HCT116 (cell line): Measurements from ENCODE around the gene VARS1. TPM values are rescaled to one million over a fixed set of nuclear protein-coding genes. Genes with fewer than 3 reads are reported as not detected.

ENCODE experiments used
- total RNA-seq: library from RNA; stranded (reverse); gene quantifications from one replicate; pipeline ENCODE4 v1.2.1, GENCODE V29; 2021; ENCODE audit not compliant: unreplicated experiment

Gene VARS1
- total RNA-seq, 1 experiment from 2014 or later: 254 TPM

Other genes with a start within 250 kb of the VARS1 start
- gene ATP6V1G2, start 249.1 kb downstream of the VARS1 start, total RNA-seq: 1.8 TPM
- 26.6 TPM for gene NFKBIL1, start 248.1 kb downstream of the VARS1 start, total RNA-seq
- gene LTA, start 223.5 kb downstream of the VARS1 start, total RNA-seq: 1.1 TPM
- gene TNF, start 220.2 kb downstream of the VARS1 start, total RNA-seq: 0.59 TPM
- gene LTB, start 213.3 kb downstream of the VARS1 start, total RNA-seq: 0.64 TPM
- 0.69 TPM for gene LST1, start 209.5 kb downstream of the VARS1 start, total RNA-seq
- not detected for gene NCR3, start 202.7 kb downstream of the VARS1 start, total RNA-seq
- gene AIF1, start 180.5 kb downstream of the VARS1 start, total RNA-seq: not detected
- 250 TPM for gene PRRC2A, start 175.0 kb downstream of the VARS1 start, total RNA-seq
- 368 TPM for gene BAG6, start 143.1 kb downstream of the VARS1 start, total RNA-seq
- 2.2 TPM for gene APOM, start 139.9 kb downstream of the VARS1 start, total RNA-seq
- gene C6orf47, start 135.0 kb downstream of the VARS1 start, total RNA-seq: 13.4 TPM
- gene GPANK1, start 130.8 kb downstream of the VARS1 start, total RNA-seq: 14.8 TPM
- gene CSNK2B, start 129.7 kb downstream of the VARS1 start, total RNA-seq: 210 TPM
- 15.4 TPM for gene LY6G5B, start 125.8 kb downstream of the VARS1 start, total RNA-seq
- 1.7 TPM for gene LY6G5C, start 114.7 kb downstream of the VARS1 start, total RNA-seq
- gene ABHD16A, start 92.4 kb downstream of the VARS1 start, total RNA-seq: 32.4 TPM
- gene LY6G6F, start 88.9 kb downstream of the VARS1 start, total RNA-seq: not detected
- not detected for gene LY6G6D, start 80.4 kb downstream of the VARS1 start, total RNA-seq
- gene LY6G6C, start 74.0 kb downstream of the VARS1 start, total RNA-seq: 0.54 TPM
- 0.42 TPM for gene MPIG6B, start 72.4 kb downstream of the VARS1 start, total RNA-seq
- 43.4 TPM for gene DDAH2, start 66.5 kb downstream of the VARS1 start, total RNA-seq
- 432 TPM for gene CLIC1, start 59.2 kb downstream of the VARS1 start, total RNA-seq
- gene MSH5, start 55.7 kb downstream of the VARS1 start, total RNA-seq: 90.4 TPM
- gene SAPCD1, start 33.1 kb downstream of the VARS1 start, total RNA-seq: 18.2 TPM
- gene VWA7, start 18.4 kb downstream of the VARS1 start, total RNA-seq: 14.6 TPM
- gene LSM2, start 11.2 kb upstream of the VARS1 start, total RNA-seq: 89.7 TPM
- 0.12 TPM for gene HSPA1L, start 19.5 kb upstream of the VARS1 start, total RNA-seq
- 5.0 TPM for gene HSPA1A, start 19.8 kb upstream of the VARS1 start, total RNA-seq
- gene HSPA1B, start 32.0 kb upstream of the VARS1 start, total RNA-seq: 214 TPM
- gene NEU1, start 67.1 kb upstream of the VARS1 start, total RNA-seq: 15.1 TPM
- 0.74 TPM for gene SLC44A4, start 83.2 kb upstream of the VARS1 start, total RNA-seq
- 84.0 TPM for gene EHMT2, start 101.9 kb upstream of the VARS1 start, total RNA-seq
- 10.3 TPM for gene ZBTB12, start 106.3 kb upstream of the VARS1 start, total RNA-seq
- 3.1 TPM for gene C2, start 132.0 kb upstream of the VARS1 start, total RNA-seq
- gene CFB, start 150.3 kb upstream of the VARS1 start, total RNA-seq: 1.5 TPM
- 68.3 TPM for gene NELFE, start 163.2 kb upstream of the VARS1 start, total RNA-seq
- gene SKIC2, start 163.4 kb upstream of the VARS1 start, total RNA-seq: 68.0 TPM
- gene DXO, start 176.4 kb upstream of the VARS1 start, total RNA-seq: 16.4 TPM
- gene C4A, start 186.3 kb upstream of the VARS1 start, total RNA-seq: 5.1 TPM
- gene C4B, start 219.0 kb upstream of the VARS1 start, total RNA-seq: 6.3 TPM
- 1.4 TPM for gene CYP21A2, start 242.7 kb upstream of the VARS1 start, total RNA-seq